ENCODE results near the gene AVPR2.

AVPR2 gene

GRCh38 chrX:153950127-153950526, 45.7 kb downstream of the AVPR2 start:
- DNase-seq (ENCODE audit: low read depth in 1 of 2, low spot score in 1 of 2) = no peak
- in situ Hi-C loops (cut with HindIII; ENCODE audit: low pct_unique_long_range_greater_than_20kb, low sequenced_read_pairs) = no loop called here
- TF ChIP-seq JUND (IDR thresholded peaks at IDR 0.05; ENCODE audit: low read depth) = no peak

- DNase-seq (ENCODE audit: low read depth in 1 of 2, low spot score in 1 of 2) = no peak
- in situ Hi-C loops (cut with HindIII; ENCODE audit: low pct_unique_long_range_greater_than_20kb, low sequenced_read_pairs) = no loop called here
- TF ChIP-seq JUND (IDR thresholded peaks at IDR 0.05; ENCODE audit: low read depth) = no peak
Observed at GRCh38 chrX:153951683-153952372, 47.4 kb downstream of the AVPR2 start.

GRCh38 chrX:153952373-153953026, 48.0 kb downstream of the AVPR2 start:
- in situ Hi-C loops (cut with HindIII; ENCODE audit: low pct_unique_long_range_greater_than_20kb, low sequenced_read_pairs) = no loop called here
- no peak for DNase-seq (ENCODE audit: low read depth in 1 of 2, low spot score in 1 of 2)
- no peak for TF ChIP-seq JUND (IDR thresholded peaks at IDR 0.05; ENCODE audit: low read depth)

GRCh38 chrX:153953342-153953830, 48.9 kb downstream of the AVPR2 start:
- peak; percentile 54 to 62 for DNase-seq (ENCODE audit: low read depth in 1 of 2, low spot score in 1 of 2)
- in situ Hi-C loops (cut with HindIII; ENCODE audit: low pct_unique_long_range_greater_than_20kb, low sequenced_read_pairs) = no loop called here
- TF ChIP-seq JUND (IDR thresholded peaks at IDR 0.05; ENCODE audit: low read depth) = no peak

- DNase-seq (ENCODE audit: low read depth in 1 of 2, low spot score in 1 of 2) = no peak
- in situ Hi-C loops (cut with HindIII; ENCODE audit: low pct_unique_long_range_greater_than_20kb, low sequenced_read_pairs) = no loop called here
- TF ChIP-seq JUND (IDR thresholded peaks at IDR 0.05; ENCODE audit: low read depth) = no peak
Observed at GRCh38 chrX:153953892-153954557, 49.6 kb downstream of the AVPR2 start.

DNA sequence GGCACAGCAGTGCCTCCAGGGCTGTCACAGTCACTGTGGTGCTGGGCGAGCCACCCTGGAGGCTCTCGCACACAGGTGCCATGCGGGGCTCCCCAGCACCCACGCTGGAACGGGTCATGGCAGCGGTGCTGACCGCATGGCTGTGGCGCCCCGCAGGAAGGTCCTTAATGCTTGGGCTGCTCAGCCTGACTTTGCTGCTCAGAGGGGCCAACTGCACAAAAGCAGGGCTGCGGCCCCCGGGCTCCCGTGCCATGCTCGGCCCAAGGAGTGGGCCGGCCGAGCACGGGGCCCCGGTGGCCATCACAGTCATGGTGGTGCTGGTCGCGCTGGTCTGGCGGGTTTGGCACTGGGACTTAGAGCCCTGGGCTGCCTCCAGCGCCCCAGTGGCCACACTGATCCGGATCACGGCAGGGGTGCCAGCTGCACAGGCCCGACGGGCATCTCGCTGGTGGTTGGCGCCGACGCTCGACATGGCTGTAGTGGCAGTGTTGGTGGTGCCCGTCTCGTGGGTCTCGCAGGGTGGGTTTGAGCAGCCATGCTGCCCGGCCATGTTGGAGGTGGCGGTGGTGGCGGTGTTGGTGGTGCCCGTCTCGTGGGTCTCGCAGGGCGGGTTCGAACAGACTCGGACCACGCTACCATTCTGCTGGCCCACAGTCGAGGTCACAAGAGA, 50.2 kb downstream of the AVPR2 start:
- in situ Hi-C loops (cut with HindIII; ENCODE audit: low pct_unique_long_range_greater_than_20kb, low sequenced_read_pairs) = no loop called here
- DNase-seq (ENCODE audit: low read depth in 1 of 2, low spot score in 1 of 2) = no peak
- TF ChIP-seq JUND (IDR thresholded peaks at IDR 0.05; ENCODE audit: low read depth) = no peak

DNA sequence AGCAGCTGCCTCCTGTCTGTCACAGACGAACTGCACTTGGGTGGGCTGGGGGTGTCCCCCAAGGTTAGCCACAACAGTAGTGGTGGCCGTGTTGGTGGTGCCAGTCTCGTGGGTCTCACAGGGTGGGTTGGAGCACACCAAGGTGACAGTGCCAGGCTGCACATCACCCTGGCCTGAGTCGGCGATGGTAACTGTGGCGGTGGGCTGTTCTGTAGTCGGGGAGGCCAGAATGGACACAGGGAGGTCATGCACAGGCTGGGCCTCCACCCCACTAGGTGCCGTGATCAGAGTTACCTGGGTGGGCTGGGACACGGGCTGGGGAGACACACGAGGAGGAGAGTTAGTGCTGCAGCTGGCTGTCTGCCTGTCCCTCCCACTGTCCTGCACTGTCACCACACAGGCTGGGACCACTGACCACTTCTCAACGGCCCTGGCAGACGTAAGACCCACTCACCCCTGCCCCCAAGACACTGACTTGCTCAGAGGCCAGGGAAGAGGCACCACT, 50.8 kb downstream of the AVPR2 start:
- in situ Hi-C loops (cut with HindIII; ENCODE audit: low pct_unique_long_range_greater_than_20kb, low sequenced_read_pairs) = no loop called here
- TF ChIP-seq JUND (IDR thresholded peaks at IDR 0.05; ENCODE audit: low read depth) = no peak
- DNase-seq (ENCODE audit: low read depth in 1 of 2, low spot score in 1 of 2) = no peak

- in situ Hi-C loops (cut with HindIII; ENCODE audit: low pct_unique_long_range_greater_than_20kb, low sequenced_read_pairs) = no loop called here
- no peak for TF ChIP-seq JUND (IDR thresholded peaks at IDR 0.05; ENCODE audit: low read depth)
- DNase-seq (ENCODE audit: low read depth in 1 of 2, low spot score in 1 of 2) = no peak
Observed at GRCh38 chrX:153956044-153956907, 51.8 kb downstream of the AVPR2 start.

Measured in T47D (cell line).